ENCODE measurements around the gene OR10H4.

DNA sequence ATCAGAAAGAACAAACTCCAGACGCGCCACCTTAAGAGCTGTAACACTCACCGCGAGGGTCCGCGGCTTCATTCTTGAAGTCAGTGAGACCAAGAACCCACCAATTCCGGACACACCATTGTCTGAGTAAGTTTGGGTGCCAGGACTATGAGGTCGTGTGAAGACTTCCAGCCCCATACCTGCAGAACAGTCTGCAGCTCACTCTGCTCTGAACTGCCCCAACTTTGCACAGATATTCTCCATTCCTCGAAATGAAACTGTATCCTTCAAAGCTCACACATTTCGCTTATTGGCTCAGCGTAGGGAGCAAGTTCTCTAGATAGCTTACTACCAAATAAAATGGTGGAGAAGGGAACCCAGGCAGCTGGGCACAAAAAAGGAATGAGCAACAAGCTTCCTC lies 48.3 kb upstream of the OR10H4 start:
- TF ChIP-seq LEF1 (IDR thresholded peaks at IDR 0.05; ENCODE audit: borderline replicate concordance) (no peak), SP1 (IDR thresholded peaks at IDR 0.05) (no peak), BHLHE40 (IDR thresholded peaks at IDR 0.05; ENCODE audit: borderline replicate concordance) (no peak), CTBP1 (IDR thresholded peaks at IDR 0.05; ENCODE audit: borderline replicate concordance) (no peak), FOXK2 (IDR thresholded peaks at IDR 0.05) (no peak), FOXM1 (IDR thresholded peaks at IDR 0.05; ENCODE audit: borderline replicate concordance) (no peak), ZNF384 (IDR thresholded peaks at IDR 0.05) (no peak), TARDBP (IDR thresholded peaks at IDR 0.05) (no peak)

Measured in HEK293T (cell line).